ENCODE measurements around the gene ITPR3.

ITPR3 gene

GRCh38 chr6:33742092-33742491, 121.0 kb downstream of the ITPR3 start:
- no peak for DNase-seq

GRCh38 chr6:33742837-33743236, 121.7 kb downstream of the ITPR3 start:
- DNase-seq = no peak

- peak; percentile 59 for DNase-seq
Observed at GRCh38 chr6:33744001-33744848, 123.1 kb downstream of the ITPR3 start.

GRCh38 chr6:33744895-33745546, 123.9 kb downstream of the ITPR3 start:
- DNase-seq = no peak

- DNase-seq = no peak
Observed at GRCh38 chr6:33745548-33745947, 124.4 kb downstream of the ITPR3 start.
